AG09319 (cell line): ENCODE data around the gene PARD3B.

Experiments
- DNase-seq: peaks from one replicate; pipeline ENCODE4 v3.0.0-alpha.2; 2010; ENCODE audit warnings: low read depth; ENCODE audit errors: extremely low read depth
- TF ChIP-seq, protein P1 (sequence below): IDR thresholded peaks from 2 replicates; pipeline ENCODE4 v1.5.1; 2011; ENCODE audit warnings: low read depth, mild to moderate bottlenecking, inconsistent platforms, low read length, moderate library complexity

Gene PARD3B

GRCh38 chr2:205133544-205133943, 588.3 kb downstream of the PARD3B start:
- TF ChIP-seq, protein P1, sequence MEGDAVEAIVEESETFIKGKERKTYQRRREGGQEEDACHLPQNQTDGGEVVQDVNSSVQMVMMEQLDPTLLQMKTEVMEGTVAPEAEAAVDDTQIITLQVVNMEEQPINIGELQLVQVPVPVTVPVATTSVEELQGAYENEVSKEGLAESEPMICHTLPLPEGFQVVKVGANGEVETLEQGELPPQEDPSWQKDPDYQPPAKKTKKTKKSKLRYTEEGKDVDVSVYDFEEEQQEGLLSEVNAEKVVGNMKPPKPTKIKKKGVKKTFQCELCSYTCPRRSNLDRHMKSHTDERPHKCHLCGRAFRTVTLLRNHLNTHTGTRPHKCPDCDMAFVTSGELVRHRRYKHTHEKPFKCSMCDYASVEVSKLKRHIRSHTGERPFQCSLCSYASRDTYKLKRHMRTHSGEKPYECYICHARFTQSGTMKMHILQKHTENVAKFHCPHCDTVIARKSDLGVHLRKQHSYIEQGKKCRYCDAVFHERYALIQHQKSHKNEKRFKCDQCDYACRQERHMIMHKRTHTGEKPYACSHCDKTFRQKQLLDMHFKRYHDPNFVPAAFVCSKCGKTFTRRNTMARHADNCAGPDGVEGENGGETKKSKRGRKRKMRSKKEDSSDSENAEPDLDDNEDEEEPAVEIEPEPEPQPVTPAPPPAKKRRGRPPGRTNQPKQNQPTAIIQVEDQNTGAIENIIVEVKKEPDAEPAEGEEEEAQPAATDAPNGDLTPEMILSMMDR, result no peak

GRCh38 chr2:205138735-205139134, 593.5 kb downstream of the PARD3B start:
- DNase-seq, result no peak
- TF ChIP-seq, protein P1, result no peak

More at GRCh38 chr2:205133544-205133943, 588.3 kb downstream of the PARD3B start:
- no peak for DNase-seq

DNA sequence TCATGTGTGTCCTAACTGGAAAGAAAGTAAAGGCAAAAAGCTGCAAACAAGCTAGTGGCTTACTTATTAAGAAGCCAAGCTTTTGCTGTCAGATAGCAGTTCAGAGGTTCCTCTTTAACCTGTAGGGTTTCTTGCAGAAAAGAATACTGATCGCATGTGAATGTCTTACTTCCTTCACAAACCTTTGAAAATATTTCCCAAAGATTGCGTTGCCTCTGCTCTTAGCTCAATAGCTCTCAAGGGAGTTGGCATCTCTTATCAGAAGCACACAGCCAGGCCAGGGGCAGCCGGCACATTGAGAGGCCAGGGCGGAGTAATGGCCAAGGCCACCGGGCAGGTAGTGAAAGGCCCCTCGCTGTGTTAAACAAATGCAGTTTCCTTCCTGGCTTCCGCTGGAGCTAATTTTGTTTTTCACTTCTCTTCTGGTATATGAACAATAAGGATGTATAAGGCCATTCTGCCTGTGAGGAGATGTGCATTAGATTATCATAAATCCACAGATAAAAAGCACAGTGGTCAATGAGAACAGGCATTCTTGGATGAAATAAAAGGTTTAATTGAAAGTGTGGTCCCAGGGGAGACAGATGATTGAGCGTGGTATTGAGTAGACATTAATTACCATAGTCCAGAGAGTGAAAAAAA, 594.7 kb downstream of the PARD3B start:
- DNase-seq, result no peak
- TF ChIP-seq, protein P1, result no peak

DNA sequence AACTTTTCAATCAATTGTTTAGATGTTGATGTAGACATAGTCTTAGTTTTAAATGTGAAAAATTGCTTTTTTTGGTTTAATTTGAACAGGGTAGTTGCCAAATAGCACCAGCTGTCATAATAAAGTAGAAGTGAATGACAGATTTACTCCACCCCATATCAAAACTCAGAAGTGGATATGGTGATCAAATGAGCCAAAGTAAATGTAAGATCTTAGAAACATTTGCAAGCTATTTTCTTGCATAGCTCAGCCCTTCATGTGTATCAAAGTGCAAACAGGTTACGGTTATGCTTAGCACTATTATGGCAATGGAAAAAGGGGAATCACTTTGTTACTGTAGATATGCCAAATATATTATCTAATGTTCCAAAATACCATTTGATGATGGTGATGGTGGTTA, 596.1 kb downstream of the PARD3B start:
- TF ChIP-seq, protein P1, result no peak
- DNase-seq, result no peak

DNA sequence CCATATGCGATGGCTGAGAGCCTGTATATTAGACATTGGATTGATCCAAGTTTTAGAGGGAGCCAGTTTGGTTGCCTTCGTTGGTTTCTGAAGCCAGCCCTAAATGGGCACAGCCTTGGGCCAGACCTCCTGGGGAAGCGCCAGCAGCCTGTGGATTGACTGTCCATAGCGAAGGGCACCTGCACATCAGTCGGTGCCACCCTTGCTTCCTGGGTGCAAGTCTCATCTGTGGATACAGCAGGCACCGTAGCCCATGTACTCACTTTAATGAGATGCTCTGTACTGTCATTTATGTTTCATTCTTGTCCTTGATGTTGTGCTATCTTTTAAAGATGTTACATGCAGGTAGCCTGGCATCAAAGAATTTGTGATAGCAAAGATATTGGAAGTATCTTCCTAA, 600.6 kb downstream of the PARD3B start:
- TF ChIP-seq, protein P1, result no peak
- no peak for DNase-seq

DNA sequence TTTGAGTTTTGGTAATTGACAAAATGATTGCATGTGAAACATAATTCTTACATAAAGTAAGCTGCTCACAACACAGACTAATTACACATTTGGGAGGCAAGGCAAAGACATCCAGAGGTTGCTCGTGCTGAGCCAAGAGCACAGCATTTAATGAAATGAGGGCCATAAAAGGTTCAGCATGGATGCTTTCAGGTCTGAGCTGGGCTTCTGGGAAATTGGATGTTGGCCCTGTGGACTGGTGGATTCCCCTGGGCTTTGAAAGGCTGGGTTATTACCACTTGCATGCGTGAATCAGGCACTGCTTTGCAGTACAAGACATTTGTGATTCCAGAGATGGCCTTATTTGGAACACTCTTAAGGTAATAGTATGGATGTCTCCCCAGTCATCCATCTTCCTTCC, 603.5 kb downstream of the PARD3B start:
- DNase-seq, result no peak
- TF ChIP-seq, protein P1, result no peak

- DNase-seq, result no peak
- TF ChIP-seq, protein P1, result no peak
Observed at GRCh38 chr2:205156457-205156856, 611.2 kb downstream of the PARD3B start.
